CD4-positive, alpha-beta T cell treated with Interleukin-6 at 100 ng/mL for 8 hours (primary cell): ENCODE results near the gene ELMO1.
A peak's percentile ranks its signal among the peaks of the same experiment; 100 is the strongest.

Experiments used
- DNase-seq: peaks from one replicate; pipeline ENCODE4 v3.0.0-alpha.2; 2020; ENCODE audit warnings: mixed read lengths, low spot score

The ELMO1 gene

DNA sequence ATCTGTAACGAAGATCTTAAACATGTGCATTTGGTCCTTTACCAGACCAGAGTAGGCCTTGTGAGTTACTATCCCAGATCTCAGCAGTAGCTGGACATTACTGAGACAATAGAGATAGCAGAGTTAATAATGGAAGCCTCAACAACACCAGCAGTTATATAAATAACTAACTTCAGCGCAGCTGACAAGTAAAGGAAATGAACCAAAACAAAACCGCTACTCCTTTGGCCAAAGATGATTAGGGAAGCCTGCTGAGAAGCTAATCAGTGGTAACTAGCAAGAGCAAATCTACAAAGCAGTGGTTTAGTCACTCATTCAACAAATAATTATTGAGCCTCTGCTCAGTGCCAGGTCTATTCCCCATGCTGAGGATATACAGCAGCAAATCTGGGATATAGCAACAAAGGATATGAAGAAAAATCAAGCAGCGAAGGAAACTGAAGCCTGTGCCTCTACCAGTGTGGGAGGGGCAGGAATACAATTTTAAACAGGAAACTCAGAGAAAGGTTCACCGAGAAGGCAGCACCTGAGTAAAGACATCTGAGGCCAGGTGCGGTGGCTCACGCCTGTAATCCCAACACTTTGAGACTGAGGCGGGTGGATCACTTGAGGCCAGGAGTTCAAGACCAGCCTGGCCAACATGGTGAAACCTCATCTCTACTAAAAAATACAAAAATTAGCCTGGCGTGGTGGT, 103.6 kb downstream of the ELMO1 start:
- peak; percentile 20 for DNase-seq

DNA sequence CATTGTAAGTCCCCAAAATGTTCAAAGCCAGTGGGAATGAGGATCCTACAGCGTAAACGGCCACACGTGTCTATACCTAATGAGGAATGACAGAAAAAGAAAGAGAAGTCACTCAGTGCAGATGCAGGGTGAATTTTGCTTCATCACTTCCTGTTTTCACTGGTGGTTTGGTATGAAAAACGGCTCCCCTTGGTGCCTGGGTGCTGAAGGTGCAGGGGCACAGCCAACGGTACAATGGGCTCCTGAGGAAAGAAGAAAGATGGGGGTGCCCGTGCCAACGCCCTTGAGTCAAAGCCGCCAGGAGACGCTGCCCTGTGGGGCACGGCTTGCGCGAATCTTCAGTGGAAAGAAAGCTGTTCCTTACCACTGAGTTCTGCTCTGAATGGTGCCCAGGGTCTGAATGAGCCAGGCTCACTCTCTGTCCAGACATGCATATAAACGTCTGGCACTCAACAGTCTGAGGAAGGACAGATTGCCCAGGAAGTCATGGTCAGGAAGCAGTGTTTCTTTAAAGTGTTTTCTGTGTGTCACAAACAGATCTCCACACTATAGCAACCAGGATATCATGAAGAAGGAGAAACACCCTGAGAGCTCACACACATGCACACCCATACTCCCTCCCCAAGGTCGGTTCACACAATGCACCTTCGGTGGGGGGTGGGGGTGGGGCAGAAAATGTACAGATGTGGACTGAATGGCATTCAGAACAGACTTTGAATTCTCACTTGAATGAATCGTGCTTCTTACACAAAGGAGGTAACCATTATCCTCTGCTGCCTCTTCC, 105.8 kb downstream of the ELMO1 start:
- DNase-seq, result peak; percentile 75

- no peak for DNase-seq
Observed at GRCh38 chr7:37342176-37342687, 106.4 kb downstream of the ELMO1 start.

- DNase-seq, result no peak
Observed at GRCh38 chr7:37341033-37341630, 107.5 kb downstream of the ELMO1 start.

- DNase-seq, result no peak
Observed at GRCh38 chr7:37338966-37339365, 109.7 kb downstream of the ELMO1 start.

DNA sequence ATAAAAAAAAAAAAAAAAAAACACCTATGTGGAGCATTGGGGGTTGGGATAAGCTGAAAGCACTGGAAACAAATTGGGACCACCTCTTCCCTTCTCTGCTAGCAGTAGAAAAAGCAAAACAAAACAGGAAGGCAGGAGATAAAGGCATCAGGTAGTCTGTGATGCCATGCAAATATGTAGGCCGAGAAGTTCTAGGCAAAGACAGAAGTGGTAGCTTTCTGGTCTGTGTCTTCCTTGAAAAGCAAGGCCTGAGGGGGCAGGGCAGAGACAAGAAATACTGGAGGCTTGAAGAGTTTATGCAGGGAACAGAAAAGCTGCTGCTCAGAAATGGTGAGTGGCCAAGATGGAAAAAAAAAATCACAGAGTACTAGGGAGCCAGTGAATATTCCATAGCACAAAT, 111.1 kb downstream of the ELMO1 start:
- DNase-seq, result no peak

DNA sequence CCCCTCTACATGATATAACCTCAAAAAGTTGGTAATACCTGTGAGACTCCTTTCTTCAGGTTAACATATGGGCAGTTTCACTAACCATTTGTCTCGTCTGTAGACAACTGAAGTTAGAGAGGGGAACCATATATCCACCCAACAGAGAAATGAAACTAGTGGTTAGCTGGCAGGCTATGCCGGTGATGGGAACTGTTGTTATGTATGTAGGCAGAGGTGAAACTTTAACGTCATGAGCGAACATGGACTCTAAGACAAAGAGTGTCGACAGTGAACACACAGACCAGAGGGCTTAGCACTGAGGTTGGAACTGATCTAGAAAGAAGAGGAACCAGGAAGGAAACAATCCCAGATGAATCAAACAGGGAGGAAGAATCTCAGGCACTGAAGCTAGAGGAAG, 112.4 kb downstream of the ELMO1 start:
- DNase-seq, result no peak

GRCh38 chr7:37333075-37333474, 115.6 kb downstream of the ELMO1 start:
- no peak for DNase-seq

- DNase-seq, result no peak
Observed at GRCh38 chr7:37332243-37333016, 116.2 kb downstream of the ELMO1 start.

DNA sequence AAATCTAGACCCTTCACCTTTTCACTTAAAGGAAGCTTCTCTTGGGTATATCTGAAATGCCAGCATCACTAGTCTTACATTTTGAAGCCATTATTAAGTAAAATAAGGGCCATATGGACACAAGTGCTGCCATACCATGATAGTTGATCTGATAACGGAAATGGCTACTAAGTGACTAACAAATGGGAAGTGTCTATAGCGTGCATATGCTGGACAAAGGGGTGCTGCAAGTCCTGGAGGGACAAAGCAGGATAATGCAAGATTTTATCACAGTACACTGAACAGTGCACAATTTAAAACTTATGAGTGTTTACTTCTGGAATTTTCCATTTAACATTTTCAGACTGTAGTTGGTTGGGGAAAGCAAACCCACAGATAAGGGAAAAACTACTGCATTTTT, 117.9 kb downstream of the ELMO1 start:
- no peak for DNase-seq

DNA sequence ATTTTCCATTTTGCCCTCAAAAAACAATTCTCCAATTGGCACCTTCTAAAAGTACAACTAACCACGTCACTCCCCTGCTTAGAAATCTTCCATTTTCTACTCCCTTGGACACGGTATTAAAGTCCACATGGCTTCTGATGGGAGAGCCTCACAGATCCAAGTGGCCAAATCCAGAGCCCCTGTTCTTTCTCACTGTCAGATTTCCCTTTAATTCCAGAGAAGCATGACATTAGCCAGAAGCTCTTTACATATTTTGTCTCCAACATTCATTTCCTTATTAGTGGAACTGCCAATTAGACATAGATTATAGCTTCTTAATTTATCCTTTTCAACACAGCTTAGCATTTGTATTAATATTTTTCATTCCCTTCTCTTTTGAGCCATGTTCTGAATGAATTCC, 118.7 kb downstream of the ELMO1 start:
- DNase-seq, result no peak

DNA sequence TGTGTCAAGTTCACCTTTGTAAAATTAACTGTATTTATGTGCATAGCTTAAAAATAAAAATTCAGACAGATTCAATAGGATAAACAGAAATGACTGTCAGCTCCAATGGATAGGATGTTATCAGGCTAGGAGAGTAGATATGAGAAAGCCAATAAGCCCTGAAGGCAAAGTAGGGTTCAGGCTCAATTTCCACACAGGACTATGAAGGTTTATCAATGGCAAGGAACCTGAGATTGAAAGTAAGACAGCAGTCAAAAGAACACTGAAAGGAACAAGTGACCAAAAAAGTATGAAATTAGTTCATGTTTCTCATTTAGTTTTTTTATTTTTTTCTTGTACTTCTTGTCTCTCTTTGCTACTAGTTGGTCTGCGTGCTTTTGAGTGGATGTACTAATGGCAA, 121.4 kb downstream of the ELMO1 start:
- no peak for DNase-seq

GRCh38 chr7:37323966-37324365, 124.7 kb downstream of the ELMO1 start:
- DNase-seq, result no peak

DNA sequence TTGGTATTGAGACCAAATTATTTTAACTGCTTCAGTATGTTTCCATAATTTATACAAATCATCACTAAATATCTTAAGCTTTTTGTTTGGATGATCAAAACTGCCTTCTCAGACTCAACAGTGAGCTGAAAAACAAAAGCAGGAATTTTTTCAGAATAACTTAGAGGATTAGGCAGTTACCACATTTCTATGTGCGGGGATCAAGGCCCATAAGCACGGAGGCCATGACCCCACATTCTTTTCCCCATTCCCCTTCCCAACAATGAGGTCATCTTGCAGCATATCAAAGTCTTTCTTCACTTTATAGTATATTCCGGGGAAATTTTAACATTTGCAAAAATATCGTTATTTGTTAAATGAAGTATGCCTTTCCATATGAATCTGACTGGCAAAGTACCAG, 125.8 kb downstream of the ELMO1 start:
- DNase-seq, result no peak

- no peak for DNase-seq
Observed at GRCh38 chr7:37320848-37321468, 127.7 kb downstream of the ELMO1 start.

DNA sequence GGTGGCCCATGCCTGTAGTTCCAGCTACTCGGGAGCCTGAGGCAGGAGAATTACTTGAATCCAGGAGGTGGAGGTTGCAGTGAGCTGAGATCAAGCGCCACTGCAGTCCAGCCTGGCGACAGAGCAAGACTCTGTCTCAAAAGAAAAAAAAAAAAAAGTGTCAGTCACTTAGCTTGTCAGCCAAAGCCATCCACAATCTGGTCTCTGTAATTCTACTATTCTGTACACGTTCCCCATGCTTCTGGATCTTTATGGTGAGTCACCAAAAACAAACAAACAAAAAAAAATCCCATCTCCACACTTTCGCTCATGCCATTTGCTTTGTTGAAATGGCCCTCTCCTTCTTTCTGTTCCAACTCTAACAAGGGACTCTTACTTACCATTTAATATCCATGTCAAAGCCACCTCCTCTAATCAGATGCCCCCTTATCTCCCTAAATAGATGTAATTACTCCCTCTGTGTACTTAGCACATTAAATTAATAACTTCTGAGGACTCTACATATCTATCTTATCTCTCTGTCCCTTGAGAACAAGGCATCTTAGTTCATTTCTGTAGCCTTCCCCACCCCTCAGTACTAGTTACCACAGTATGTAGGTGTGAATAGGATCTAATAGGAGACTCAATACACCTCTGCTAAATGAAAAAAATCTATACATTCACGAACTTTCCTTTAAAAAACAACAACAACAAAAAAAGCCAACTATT, 128.4 kb downstream of the ELMO1 start:
- no peak for DNase-seq

DNA sequence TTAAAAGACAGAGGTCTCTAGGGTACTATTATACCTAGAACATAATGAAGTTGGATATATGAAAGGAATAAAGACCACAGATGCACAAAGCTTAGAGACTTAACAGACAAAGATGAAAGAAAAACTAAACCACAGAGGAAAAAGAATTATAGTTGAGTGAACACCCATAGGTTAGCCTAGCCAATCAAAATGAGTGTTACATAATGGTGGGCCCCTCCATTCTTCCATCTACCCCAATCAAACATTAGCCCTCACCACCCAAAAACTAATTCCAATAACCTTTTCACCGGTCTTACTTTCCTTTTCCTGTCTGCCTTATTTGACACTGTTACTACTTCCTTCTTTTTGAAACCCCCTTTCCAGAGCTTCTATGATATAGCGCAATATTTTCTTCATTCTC, 130.1 kb downstream of the ELMO1 start:
- DNase-seq, result no peak

GRCh38 chr7:37315772-37316715, 132.6 kb downstream of the ELMO1 start:
- no peak for DNase-seq

DNA sequence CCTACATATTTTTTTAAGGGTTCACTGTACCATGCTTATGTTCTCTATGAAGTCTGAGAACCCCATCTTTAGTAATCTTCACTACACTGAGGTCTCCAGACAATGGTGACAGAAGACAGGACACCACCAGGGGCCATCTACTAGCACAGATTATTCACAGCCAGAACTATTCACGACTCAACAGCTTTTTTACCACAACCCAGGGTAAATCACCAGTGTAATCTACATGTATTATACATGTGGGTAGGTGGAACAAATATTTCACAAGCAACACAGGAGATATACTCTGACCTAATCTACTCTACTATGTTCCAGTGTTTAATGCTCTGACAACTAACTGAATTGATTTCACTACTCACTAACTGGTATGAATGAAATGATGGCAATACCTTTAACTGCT, 136.1 kb downstream of the ELMO1 start:
- DNase-seq, result no peak

GRCh38 chr7:37311355-37311754, 137.3 kb downstream of the ELMO1 start:
- DNase-seq, result peak; percentile 13
